K562 (cell line): ENCODE results near the gene CTDSPL.

Source experiments
- ZNF143 ChIP-seq: sonication (generic); formaldehyde crosslinking; IDR thresholded peaks from 2 replicates; pipeline ENCODE4 v1.9.0; 2022; ENCODE audit warnings: mild to moderate bottlenecking, missing genetic modification reagents
- TF ChIP-seq, protein P1 (sequence below): fragments of 450-650 bp; conservative IDR thresholded peaks from 2 replicates; pipeline ENCODE4 v1.6.1; 2016; ENCODE audit warnings: missing genetic modification characterization, low read depth, mild to moderate bottlenecking, missing compliant biosample characterization, moderate library complexity
- TF ChIP-seq, protein P2 (sequence below), 3 experiments: IDR thresholded peaks in 2 of 3; conservative IDR thresholded peaks in 1 of 3; 2 replicates each; pipeline ENCODE4 v1.5.1; 2011 to 2012; ENCODE audit warnings: low read length in 3 of 3, mild to moderate bottlenecking in 3 of 3, control low read depth in 2 of 3, improper control_type of control experiment in 1 of 3, inconsistent platforms in 1 of 3, low read depth in 1 of 3, mixed read lengths in 1 of 3, moderate library complexity in 1 of 3; ENCODE audit not compliant: insufficient read depth in 2 of 3

DNA sequence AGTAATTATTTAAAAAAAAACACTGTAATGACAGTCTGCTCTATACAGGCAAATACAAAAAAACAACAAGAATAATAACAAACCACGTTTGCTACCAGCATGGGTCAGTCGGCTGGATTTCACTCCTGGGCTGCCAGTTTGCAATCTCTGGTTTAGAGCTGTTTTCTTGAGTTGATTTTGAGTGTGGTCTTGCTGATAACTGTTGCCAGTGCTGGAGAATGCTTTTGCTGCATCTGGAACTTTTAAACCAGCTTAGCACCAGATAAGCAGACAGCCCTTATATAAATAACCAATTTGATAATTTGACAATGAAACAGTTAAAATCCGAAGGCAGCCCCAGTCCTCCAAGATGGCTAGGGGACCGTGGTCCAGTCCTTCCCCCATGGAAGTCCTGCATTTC lies 14.0 kb upstream of the CTDSPL start:
- TF ChIP-seq ZNF143 = no peak
- TF ChIP-seq, protein P1, sequence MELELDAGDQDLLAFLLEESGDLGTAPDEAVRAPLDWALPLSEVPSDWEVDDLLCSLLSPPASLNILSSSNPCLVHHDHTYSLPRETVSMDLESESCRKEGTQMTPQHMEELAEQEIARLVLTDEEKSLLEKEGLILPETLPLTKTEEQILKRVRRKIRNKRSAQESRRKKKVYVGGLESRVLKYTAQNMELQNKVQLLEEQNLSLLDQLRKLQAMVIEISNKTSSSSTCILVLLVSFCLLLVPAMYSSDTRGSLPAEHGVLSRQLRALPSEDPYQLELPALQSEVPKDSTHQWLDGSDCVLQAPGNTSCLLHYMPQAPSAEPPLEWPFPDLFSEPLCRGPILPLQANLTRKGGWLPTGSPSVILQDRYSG = no peak
- TF ChIP-seq, protein P2, sequence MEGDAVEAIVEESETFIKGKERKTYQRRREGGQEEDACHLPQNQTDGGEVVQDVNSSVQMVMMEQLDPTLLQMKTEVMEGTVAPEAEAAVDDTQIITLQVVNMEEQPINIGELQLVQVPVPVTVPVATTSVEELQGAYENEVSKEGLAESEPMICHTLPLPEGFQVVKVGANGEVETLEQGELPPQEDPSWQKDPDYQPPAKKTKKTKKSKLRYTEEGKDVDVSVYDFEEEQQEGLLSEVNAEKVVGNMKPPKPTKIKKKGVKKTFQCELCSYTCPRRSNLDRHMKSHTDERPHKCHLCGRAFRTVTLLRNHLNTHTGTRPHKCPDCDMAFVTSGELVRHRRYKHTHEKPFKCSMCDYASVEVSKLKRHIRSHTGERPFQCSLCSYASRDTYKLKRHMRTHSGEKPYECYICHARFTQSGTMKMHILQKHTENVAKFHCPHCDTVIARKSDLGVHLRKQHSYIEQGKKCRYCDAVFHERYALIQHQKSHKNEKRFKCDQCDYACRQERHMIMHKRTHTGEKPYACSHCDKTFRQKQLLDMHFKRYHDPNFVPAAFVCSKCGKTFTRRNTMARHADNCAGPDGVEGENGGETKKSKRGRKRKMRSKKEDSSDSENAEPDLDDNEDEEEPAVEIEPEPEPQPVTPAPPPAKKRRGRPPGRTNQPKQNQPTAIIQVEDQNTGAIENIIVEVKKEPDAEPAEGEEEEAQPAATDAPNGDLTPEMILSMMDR (IDR thresholded peaks at IDR 0.05 in 2 of 3, conservative IDR thresholded peaks at IDR 0.05 in 1 of 3; ENCODE audit: insufficient read depth in 2 of 3, low read depth in 1 of 3, low read length in 3 of 3) = no peak
